GM12892 (cell line): Measurements from ENCODE around the gene BAIAP2.
A peak's percentile ranks its signal among the peaks of the same experiment; 100 is the strongest.

Source experiments
- POLR2A ChIP-seq: IDR thresholded peaks from 2 replicates; pipeline ENCODE4 v1.6.1; 2011; ENCODE audit warnings: low read depth, low read length, control low read depth
- POLR2AphosphoS5 ChIP-seq: IDR thresholded peaks from 2 replicates; pipeline ENCODE4 v1.6.1; 2011; ENCODE audit warnings: low read depth, low read length, control low read depth

DNA sequence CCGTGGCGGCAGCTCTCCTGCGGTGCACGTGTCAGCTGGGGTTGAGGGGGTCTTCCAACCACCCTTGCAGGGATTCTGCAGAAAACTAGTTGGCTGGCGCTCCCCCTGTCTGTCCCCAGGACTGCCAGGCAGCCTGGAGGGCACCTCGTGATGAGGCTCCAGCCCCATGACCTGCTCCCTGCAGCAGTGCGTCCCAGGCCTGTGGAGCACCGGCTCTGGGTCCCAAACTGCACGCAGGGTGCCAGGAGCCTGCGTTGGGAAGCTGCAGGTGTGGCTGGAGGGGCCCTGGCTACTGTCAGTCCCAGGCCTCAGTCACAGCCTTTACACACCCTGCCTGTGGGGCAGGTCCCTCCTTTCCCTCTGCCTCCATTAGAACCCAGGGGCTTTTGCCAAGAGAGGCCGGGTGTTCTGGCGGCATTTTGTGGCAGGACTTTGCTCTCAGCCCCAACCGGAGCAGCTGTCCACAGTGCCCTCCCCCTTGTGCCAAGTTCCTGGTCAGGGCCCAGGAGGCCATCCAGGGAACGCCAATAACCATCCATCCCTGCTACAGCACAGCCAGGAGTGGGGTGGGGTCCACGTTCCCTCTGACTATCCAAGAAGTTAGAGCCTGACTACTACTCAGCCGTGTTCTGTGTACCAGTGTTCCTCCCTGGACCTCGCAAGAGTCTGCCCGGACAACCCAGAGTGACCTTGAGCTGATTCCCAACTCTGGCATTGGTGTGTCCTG lies 34.2 kb upstream of the BAIAP2 start:
- no peak; the same call in 1 of the 2 replicates for TF ChIP-seq POLR2A
- peak; percentile 55; the same call in 1 of the 2 replicates for TF ChIP-seq POLR2AphosphoS5
